OCI-LY3 (cell line): ENCODE results near the gene PAX2.
A peak's percentile ranks its signal among the peaks of the same experiment; 100 is the strongest.

Source experiments
- H2AFZ ChIP-seq: fragments of 200-600, 300-600 bp; shearing (Covaris generic); 2 replicates; pipeline ENCODE4 v1.6.0; 2014; ENCODE audit warnings: antibody characterized with exemption, low read depth, low read length
- H3K27ac ChIP-seq: fragments of 200-600, 300-600 bp; sonication (generic); 2 replicates; pipeline ENCODE4 v1.5.1; 2014; ENCODE audit warnings: mild to moderate bottlenecking, low read length, moderate library complexity, mixed read lengths
- H3K27me3 ChIP-seq: fragments of 200-600, 300-600 bp; sonication (generic); 2 replicates; pipeline ENCODE4 v1.6.1; 2014; ENCODE audit warnings: low read depth, low read length, mixed read lengths
- H3K36me3 ChIP-seq: fragments of 200-600, 300-600 bp; sonication (generic); replicated peaks from 2 replicates; pipeline ENCODE3; 2014; ENCODE audit warnings: low read depth, low read length, mixed read lengths
- H3K4me1 ChIP-seq: fragments of 300-600, 200-600 bp; sonication (generic); 2 replicates; pipeline ENCODE4 v1.6.1; 2014; ENCODE audit warnings: low read length, mixed read lengths
- H3K4me2 ChIP-seq: fragments of 200-600, 300-600 bp; sonication (generic); 2 replicates; pipeline ENCODE4 v1.6.1; 2014; ENCODE audit warnings: low read length, mixed read lengths
- H3K4me3 ChIP-seq: fragments of 300-600, 200-600 bp; sonication (generic); 2 replicates; pipeline ENCODE4 v1.5.1; 2014; ENCODE audit warnings: antibody characterized with exemption, mild to moderate bottlenecking, low read length, moderate library complexity
- H3K79me2 ChIP-seq: fragments of 300-600, 200-600 bp; shearing (Covaris generic); 2 replicates; pipeline ENCODE4 v1.6.1; 2014; ENCODE audit warnings: mild to moderate bottlenecking, low read length, mixed read lengths
- H3K9ac ChIP-seq: fragments of 300-600, 200-600 bp; shearing (Covaris generic); 2 replicates; pipeline ENCODE4 v1.6.0; 2014; ENCODE audit warnings: mild to moderate bottlenecking, low read length, moderate library complexity
- H3K9me3 ChIP-seq: fragments of 200-600, 300-600 bp; shearing (Covaris generic); 2 replicates; pipeline ENCODE4 v1.6.1; 2014; ENCODE audit warnings: low read length, mixed read lengths; ENCODE audit not compliant: insufficient read depth
- H4K20me1 ChIP-seq: fragments of 200-600, 300-600 bp; sonication (generic); 2 replicates; pipeline ENCODE4 v1.6.1; 2016; ENCODE audit warnings: low read length, mixed read lengths; ENCODE audit not compliant: insufficient read depth
- CTCF ChIP-seq: fragments of 200-600, 300-600 bp; sonication (generic); IDR thresholded peaks from 2 replicates; pipeline ENCODE4 v1.5.1; 2014; ENCODE audit warnings: antibody characterized with exemption, low read length, low read depth
- EZH2phosphoT487 ChIP-seq: fragments of 200-600 bp; shearing (Covaris generic); IDR thresholded peaks from 2 replicates; pipeline ENCODE4 v1.6.1; 2018; ENCODE audit warnings: antibody characterized with exemption, mixed run types, low read depth

The PAX2 gene

GRCh38 chr10:100868382-100868781 lies 123.0 kb downstream of the PAX2 start:
- Histone ChIP-seq H3K79me2 (no peaks in the 10 kb centered on the region), H3K9ac (no peak overlapping the region), H3K36me3 (no peaks in the 10 kb centered on the region), H3K4me3 (no peak overlapping the region), H3K27ac (no peak overlapping the region), H3K27me3 (no peaks in the 10 kb centered on the region), H2AFZ (no peak overlapping the region), H3K4me1 (peaks cover 17% of the 10 kb centered on the region), H3K4me2 (no peak overlapping the region), H4K20me1 (no peaks in the 10 kb centered on the region), H3K9me3 (no peaks in the 10 kb centered on the region)
- TF ChIP-seq EZH2phosphoT487 = no peak
- no peak for TF ChIP-seq CTCF

- no peak overlapping the region for H3K27ac ChIP-seq
- H3K27me3 ChIP-seq = no peaks in the 10 kb centered on the region
- H3K36me3 ChIP-seq = no peaks in the 10 kb centered on the region
- H3K4me2 ChIP-seq = no peak overlapping the region
- H3K9ac ChIP-seq = no peak overlapping the region
- H3K9me3 ChIP-seq = no peaks in the 10 kb centered on the region
- H3K4me1 ChIP-seq = peaks cover 17% of the 10 kb centered on the region
- no peaks in the 10 kb centered on the region for H4K20me1 ChIP-seq
- H2AFZ ChIP-seq = no peak overlapping the region
- H3K79me2 ChIP-seq = no peaks in the 10 kb centered on the region
- no peak overlapping the region for H3K4me3 ChIP-seq
- no peak for TF ChIP-seq EZH2phosphoT487
- TF ChIP-seq CTCF = no peak
Observed at GRCh38 chr10:100869399-100869798, 124.0 kb downstream of the PAX2 start.

GRCh38 chr10:100872034-100872791 lies 126.8 kb downstream of the PAX2 start:
- Histone ChIP-seq H3K27ac (no peak overlapping the region), H3K27me3 (no peaks in the 10 kb centered on the region), H3K4me3 (no peak overlapping the region), H3K36me3 (no peaks in the 10 kb centered on the region), H4K20me1 (no peaks in the 10 kb centered on the region), H3K9ac (no peak overlapping the region), H3K4me2 (peak overlapping the region; percentile 42), H3K9me3 (no peaks in the 10 kb centered on the region), H3K4me1 (peaks cover 7% of the 10 kb centered on the region), H2AFZ (0 out of 2 replicates have a peak overlapping the region, but pooled peaks have one; percentile 40), H3K79me2 (no peaks in the 10 kb centered on the region)
- TF ChIP-seq EZH2phosphoT487 (no peak), CTCF (peak; percentile 74)

GRCh38 chr10:100873146-100873826 lies 127.9 kb downstream of the PAX2 start:
- no peak overlapping the region for H3K27ac ChIP-seq
- no peaks in the 10 kb centered on the region for H3K27me3 ChIP-seq
- H3K79me2 ChIP-seq = no peaks in the 10 kb centered on the region
- H3K9me3 ChIP-seq = no peaks in the 10 kb centered on the region
- H3K9ac ChIP-seq = no peak overlapping the region
- no peak overlapping the region for H3K4me3 ChIP-seq
- no peak overlapping the region for H3K4me2 ChIP-seq
- no peaks in the 10 kb centered on the region for H3K36me3 ChIP-seq
- H2AFZ ChIP-seq = 0 out of 2 replicates have a peak overlapping the region, but pooled peaks have one; percentile 46
- no peak for TF ChIP-seq EZH2phosphoT487
- no peak for TF ChIP-seq CTCF
- H3K4me1 ChIP-seq = peaks cover 6% of the 10 kb centered on the region
- no peaks in the 10 kb centered on the region for H4K20me1 ChIP-seq
